ENCODE measurements around the gene LAT. TPM values are rescaled to one million over a fixed set of nuclear protein-coding genes. Genes with fewer than 3 reads are reported as not detected.

The LAT gene
- total RNA-seq, 1 experiment from 2014 or later = 4.3 TPM

DNA sequence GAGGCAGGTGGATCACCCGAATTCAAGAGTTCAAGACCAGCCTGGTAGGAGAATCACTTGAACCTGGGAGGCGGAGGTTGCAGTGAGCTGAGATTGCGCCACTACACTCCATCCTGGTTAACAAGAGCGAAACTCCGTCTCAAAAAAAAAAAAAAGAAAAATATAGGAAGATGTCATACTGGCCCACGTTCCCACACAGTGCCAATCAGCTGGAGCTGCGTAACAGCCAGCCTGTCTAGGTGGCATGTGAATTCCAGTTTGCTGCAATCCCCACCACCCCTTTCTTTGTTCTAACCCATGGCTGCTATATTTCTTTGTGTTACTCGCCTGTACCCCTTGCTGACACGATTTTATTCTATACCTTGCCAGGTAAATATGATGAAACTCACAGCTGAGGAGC lies 26.6 kb upstream of the LAT start:
- Histone ChIP-seq H3T11ph (ENCODE audit: low read length) (no peak overlapping the region), H2AK5ac (ENCODE audit: insufficient read length, low read length) (no peak overlapping the region), H3K18ac (ENCODE audit: insufficient read length, low read depth, low read length) (no peak overlapping the region), H2BK5ac (ENCODE audit: insufficient read length, low read length) (no peak overlapping the region), H2BK20ac (ENCODE audit: low read depth, low read length, poor library complexity, severe bottlenecking) (no peak overlapping the region), H4K20me1 (ENCODE audit: control insufficient read depth, insufficient read depth, insufficient read length) (no peaks in the 10 kb centered on the region), H3K4me2 (ENCODE audit: insufficient read depth, insufficient read length, low read length) (no peak overlapping the region), H2BK12ac (ENCODE audit: insufficient read length, low read depth, low read length) (no peak overlapping the region), H4K8ac (replicated peaks; ENCODE audit: insufficient read length, low read depth, low read length) (no peak overlapping the region), H3K27ac (ENCODE audit: insufficient read length, low read depth, low read length) (no peak overlapping the region), H3K79me1 (ENCODE audit: insufficient read depth, low read depth, low read length, poor library complexity, severe bottlenecking) (no peaks in the 10 kb centered on the region), H3K27me3 (ENCODE audit: insufficient read depth, low read length) (no peaks in the 10 kb centered on the region), H2BK15ac (ENCODE audit: low read depth, low read length) (no peak overlapping the region), H3K9me3 (ENCODE audit: control insufficient read depth, low read depth, low read length) (no peaks in the 10 kb centered on the region), H3K23me2 (ENCODE audit: insufficient read length, low read depth, low read length, poor library complexity, severe bottlenecking) (no peaks in the 10 kb centered on the region), H3K4me1 (ENCODE audit: insufficient read depth, low read length) (no peaks in the 10 kb centered on the region), H3K56ac (ENCODE audit: insufficient read length, low read depth, low read length) (no peak overlapping the region), H3K79me2 (ENCODE audit: insufficient read depth, low read length) (no peaks in the 10 kb centered on the region), H2AFZ (ENCODE audit: low read length) (no peak overlapping the region), H4K5ac (ENCODE audit: insufficient read length, low read depth, low read length) (no peak overlapping the region), H3K14ac (ENCODE audit: insufficient read depth, low read length) (no peak overlapping the region), H2BK120ac (ENCODE audit: low read depth, low read length, poor library complexity, severe bottlenecking) (no peak overlapping the region), H3K4ac (ENCODE audit: low read depth, low read length) (no peak overlapping the region), H3K23ac (ENCODE audit: insufficient read length, low read depth, low read length) (no peak overlapping the region), H3K9ac (ENCODE audit: extremely low read depth, insufficient read length, low read length) (no peak overlapping the region), H4K91ac (ENCODE audit: insufficient read length, low read depth, low read length) (no peak overlapping the region)
- TF ChIP-seq, protein P1, sequence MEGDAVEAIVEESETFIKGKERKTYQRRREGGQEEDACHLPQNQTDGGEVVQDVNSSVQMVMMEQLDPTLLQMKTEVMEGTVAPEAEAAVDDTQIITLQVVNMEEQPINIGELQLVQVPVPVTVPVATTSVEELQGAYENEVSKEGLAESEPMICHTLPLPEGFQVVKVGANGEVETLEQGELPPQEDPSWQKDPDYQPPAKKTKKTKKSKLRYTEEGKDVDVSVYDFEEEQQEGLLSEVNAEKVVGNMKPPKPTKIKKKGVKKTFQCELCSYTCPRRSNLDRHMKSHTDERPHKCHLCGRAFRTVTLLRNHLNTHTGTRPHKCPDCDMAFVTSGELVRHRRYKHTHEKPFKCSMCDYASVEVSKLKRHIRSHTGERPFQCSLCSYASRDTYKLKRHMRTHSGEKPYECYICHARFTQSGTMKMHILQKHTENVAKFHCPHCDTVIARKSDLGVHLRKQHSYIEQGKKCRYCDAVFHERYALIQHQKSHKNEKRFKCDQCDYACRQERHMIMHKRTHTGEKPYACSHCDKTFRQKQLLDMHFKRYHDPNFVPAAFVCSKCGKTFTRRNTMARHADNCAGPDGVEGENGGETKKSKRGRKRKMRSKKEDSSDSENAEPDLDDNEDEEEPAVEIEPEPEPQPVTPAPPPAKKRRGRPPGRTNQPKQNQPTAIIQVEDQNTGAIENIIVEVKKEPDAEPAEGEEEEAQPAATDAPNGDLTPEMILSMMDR (conservative IDR thresholded peaks at IDR 0.05) = no peak
- no CpG with 5 or more reads among the region's 9 CpGs for WGBS (ENCODE audit: extremely low coverage, insufficient read length, low lambda C conversion rate)
- Mint-ChIP-seq H3K4me3 (no peak overlapping the region), H3K27ac (no peak overlapping the region), H3K9me3 (no peaks in the 10 kb centered on the region), H3K36me3 (ENCODE audit: insufficient read depth in 1 of 3, low read depth in 3 of 3) (peaks cover 56 to 87% (median 85%) of the 10 kb centered on the region in 3 experiments; a peak in 6 of 7 replicates), H3K4me1 (no peaks in the 10 kb centered on the region), H3K27me3 (ENCODE audit: low read depth) (no peaks in the 10 kb centered on the region)
- no peak for DNase-seq
